HG02642 (cell line): ENCODE measurements around the gene MYH14.
"Not testable (repeated sequence)": the region's sequence is repeated elsewhere in the genome, so short reads cannot be mapped to it uniquely, and the experiment has no call there.

Source experiments
- ATAC-seq: cut with Tn5 transposase; IDR thresholded peaks from one replicate; pipeline ENCODE4 v1.9.1; 2021; ENCODE audit warnings: mild to moderate bottlenecking; ENCODE audit not compliant: unreplicated experiment, poor library complexity

The MYH14 gene

DNA sequence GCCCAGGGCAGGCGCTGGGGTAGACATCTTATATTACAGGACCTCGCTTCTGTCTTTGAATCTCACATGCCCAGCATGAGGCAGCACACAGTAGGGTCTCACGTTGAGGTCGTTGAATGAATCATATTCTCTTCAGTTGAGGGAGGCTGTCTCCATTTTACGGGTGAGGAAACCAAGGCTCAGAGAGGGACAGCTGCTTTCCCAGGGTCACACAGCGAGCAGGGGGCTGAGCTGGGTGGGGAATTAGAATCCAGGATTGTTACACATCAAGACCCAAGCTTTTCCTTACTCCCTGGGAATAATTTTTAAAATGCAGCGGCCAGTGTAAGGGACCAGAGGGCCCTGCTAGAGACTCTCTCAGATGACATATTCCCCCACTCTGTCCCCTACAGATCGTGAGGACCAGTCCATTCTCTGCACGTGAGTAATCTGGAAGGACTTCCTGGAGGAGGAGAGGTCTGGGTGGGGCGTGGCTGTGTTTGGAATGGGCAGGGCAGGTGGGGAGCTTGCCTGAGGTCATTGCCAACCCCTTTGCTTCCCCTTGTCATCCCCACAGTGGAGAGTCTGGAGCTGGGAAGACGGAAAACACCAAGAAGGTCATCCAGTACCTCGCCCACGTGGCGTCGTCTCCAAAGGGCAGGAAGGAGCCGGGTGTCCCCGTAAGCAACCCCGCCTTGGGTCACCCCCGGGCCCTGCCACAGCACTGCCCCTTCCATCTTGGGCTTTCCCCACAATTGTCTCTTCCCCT, 19.4 kb downstream of the MYH14 start:
- ATAC-seq, result no peak

DNA sequence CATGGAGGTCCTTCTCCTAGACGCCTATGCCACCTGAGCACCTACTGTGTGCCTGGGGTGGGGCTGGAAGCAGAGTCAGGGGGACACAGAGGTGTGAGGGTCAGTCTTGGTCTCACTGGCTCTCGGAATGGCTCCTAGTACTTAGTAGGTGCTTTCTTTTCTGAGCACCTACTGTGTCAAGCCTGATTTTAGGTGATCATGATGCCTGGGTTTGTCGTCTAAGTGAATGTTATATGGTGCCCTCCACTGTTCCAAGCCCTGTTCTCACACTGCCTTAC, 20.0 kb downstream of the MYH14 start:
- no peak for ATAC-seq

GRCh38 chr19:50224986-50225747, 21.7 kb downstream of the MYH14 start:
- ATAC-seq, result no peak

DNA sequence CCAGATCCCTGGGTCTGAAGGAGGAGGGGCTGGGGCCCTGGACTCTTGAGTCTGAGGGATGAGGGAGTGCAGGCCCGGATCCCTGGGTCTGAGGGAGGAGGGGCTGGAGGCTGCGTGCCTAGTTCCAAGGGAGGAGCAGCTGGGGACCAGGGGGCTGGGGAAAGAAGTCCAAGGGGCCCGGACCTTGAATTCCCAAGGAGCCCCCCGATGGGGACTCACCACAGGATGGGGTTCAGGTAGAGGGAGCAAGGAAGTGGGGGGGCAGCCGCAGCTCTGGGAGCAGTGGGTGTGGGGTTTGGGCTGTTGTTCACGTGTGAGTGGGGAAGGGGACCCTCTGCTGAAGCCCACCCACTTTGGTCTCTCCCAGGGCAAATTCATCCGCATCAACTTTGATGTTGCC, 23.1 kb downstream of the MYH14 start:
- ATAC-seq, result no peak

DNA sequence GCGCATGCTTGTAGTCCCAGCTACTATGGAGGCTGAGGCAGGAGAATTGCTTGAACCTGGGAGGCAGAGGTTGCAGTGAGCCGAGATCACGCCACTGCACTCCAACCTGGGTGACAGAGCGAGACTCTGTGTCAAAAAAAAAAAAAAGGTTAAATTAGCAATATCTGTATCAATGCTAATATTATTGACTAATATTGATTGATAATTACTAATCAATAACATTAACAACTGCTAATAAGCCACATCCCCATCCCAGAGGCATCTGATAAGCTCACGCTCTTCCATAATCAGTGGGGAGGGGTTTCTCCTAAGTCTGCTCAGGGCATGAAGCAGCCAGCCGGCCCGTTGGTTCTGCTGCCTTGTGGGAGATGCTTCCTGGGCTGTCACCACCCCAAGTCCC, 24.7 kb downstream of the MYH14 start:
- not testable (repeated sequence) for ATAC-seq

- ATAC-seq, result no peak
Observed at GRCh38 chr19:50230379-50231351, 27.2 kb downstream of the MYH14 start.

DNA sequence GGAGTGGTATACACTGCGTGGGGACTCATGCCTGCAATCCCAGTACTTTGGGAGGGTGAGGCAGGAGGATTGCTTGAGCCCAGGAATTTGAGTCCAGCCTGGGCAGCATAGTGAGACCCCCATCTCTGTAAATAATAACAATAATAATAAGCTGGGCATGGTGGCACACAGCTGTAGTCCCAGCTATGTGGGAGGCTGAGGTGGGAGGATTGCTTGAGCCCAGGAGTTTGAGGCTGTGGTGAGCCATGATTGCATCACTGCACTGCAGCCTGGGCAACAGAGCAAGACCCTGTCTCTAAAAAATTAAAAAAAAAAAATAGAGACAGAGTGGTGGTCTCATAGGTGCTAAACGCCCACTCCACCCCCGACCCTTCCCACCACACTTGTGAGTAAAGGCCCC, 28.0 kb downstream of the MYH14 start:
- not testable (repeated sequence) for ATAC-seq

- ATAC-seq, result no peak
Observed at GRCh38 chr19:50231821-50232220, 28.4 kb downstream of the MYH14 start.

GRCh38 chr19:50232600-50232999, 29.2 kb downstream of the MYH14 start:
- no peak for ATAC-seq

GRCh38 chr19:50233308-50233910, 30.0 kb downstream of the MYH14 start:
- ATAC-seq, result no peak

GRCh38 chr19:50237493-50237892, 34.1 kb downstream of the MYH14 start:
- ATAC-seq, result not testable (repeated sequence)

GRCh38 chr19:50238043-50238442, 34.6 kb downstream of the MYH14 start:
- no peak for ATAC-seq

DNA sequence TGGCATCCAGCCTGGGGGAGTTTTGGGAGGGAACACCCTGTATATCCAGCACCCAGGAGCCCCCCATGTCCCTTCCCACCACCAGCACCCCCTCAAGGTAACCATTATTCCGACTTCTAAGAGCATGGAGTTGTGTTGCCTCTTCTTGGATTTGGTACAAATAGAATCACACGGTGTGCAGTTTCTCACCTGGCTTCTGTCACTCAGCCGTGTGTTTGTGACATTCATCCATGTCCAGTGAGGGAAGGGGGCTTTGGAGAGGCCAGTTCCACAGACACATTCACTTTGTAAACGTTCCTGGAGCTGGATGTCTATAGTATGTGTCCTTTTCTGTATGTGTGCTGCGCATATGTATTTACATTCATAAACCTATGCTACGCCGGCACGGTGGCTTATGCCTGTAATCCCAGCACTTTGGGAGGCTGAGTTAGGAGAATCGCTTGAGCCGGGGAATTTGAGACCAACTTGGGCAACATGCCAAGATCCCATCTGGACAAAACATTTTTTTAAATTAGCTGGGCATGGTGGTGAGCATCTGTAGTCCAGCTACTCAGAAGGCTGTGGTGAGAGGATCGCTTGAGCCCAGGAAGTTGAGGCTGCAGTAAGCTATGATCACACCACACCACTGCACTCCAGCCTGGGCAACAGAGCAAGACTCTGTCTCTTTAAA, 36.6 kb downstream of the MYH14 start:
- ATAC-seq, result no peak

DNA sequence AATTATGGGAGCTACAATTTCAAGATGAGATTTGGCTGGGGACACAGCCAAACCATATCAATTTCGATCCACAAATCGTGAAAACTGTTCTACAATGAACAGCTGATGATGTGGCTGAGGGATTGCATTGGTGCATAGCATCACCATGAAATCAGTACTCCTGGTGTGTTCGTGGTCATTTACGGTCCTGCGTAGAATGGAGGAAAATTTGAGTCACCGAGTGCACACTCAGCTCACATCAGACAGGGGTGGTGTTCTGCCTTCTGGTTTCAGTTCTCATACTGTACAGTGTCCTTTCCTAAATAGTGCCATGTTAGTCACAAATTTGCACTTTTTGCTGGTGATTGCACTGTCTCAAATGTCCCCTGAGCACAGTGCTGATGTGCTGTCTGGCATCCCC, 39.2 kb downstream of the MYH14 start:
- ATAC-seq, result no peak

- ATAC-seq, result no peak
Observed at GRCh38 chr19:50244695-50245094, 41.3 kb downstream of the MYH14 start.

DNA sequence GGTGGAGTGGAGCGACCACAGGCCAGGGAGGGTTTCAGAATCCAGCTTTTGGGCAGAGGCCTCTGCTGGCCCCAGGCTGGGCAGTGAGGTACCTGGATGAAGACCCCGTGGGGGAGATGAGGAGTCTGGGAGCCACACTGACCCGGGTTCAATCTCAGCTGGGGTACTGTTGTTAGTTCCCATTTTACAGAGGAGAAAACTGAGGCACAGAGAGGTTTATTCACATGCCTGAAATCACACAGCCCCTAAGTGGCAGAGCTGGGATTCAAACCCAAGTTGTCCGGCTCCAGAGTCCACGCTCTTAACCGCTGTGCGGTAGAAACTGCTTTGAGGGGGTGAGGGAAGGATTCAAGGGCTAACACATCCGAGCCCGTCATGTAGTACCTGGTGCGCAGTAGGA, 45.0 kb downstream of the MYH14 start:
- ATAC-seq, result no peak

DNA sequence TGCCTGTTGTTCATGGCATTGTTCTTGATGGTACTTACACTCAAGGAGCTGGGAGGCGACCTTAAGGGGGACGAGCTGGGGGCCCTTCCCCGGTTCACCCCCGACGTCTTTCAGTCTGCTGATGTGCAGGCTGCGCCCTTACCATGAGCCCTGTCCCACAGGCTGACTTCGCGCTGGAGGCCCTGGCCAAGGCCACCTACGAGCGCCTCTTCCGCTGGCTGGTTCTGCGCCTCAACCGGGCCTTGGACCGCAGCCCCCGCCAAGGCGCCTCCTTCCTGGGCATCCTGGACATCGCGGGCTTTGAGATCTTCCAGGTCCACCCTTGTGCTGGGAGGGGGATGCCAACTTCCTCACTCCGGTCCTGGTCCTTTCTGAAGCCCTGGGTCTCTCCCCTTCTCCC, 45.4 kb downstream of the MYH14 start:
- ATAC-seq, result no peak

DNA sequence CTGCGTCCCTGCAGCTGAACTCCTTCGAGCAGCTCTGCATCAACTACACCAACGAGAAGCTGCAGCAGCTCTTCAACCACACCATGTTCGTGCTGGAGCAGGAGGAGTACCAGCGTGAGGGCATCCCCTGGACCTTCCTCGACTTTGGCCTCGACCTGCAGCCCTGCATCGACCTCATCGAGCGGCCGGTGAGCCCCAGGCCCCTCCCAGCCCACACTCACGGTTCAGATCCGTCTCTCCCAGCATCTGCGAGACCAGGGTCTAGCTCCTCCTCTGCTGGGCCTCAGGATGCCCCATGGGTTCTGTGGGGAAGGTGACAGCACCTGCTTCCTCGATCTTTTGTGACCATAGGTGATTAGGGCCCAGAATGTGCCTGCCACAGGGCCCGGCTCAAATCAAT, 46.2 kb downstream of the MYH14 start:
- no peak for ATAC-seq

DNA sequence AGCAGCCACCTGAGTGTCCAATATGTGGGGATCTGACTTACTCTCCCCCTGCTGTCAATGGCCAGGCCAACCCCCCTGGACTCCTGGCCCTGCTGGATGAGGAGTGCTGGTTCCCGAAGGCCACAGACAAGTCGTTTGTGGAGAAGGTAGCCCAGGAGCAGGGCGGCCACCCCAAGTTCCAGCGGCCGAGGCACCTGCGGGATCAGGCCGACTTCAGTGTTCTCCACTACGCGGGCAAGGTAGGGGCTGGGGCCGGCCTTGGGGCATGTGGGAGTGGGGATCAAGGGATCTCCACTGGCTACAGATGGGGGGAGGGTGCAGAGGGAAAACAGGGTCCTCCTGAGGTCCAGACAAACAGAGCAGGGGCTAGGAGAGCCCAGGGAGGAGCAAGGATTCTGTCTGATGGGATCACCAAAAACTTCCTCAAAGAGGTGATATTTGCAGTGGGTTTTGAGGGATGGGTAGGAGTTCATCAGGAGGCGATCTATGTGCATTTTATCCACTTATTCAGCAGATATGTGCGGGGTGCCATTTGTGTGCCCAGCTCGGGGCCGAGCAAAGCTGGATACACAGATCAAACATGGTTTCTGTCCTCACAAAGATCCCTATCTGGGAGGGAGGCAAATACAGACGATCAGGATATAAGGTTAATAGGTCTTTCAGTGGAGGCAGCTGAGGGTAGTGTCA, 47.2 kb downstream of the MYH14 start:
- ATAC-seq, result no peak
